ENCODE measurements around the gene NSD2. TPM values are rescaled to one million over a fixed set of nuclear protein-coding genes. Genes with fewer than 3 reads are reported as not detected.
A peak's percentile ranks its signal among the peaks of the same experiment; 100 is the strongest.

Gene NSD2
- total RNA-seq, 4 donors from 2014 or later, result 56.0 to 255 (median 98.9) TPM

- Histone ChIP-seq H3K36me3 (peaks cover 0 to 13% (median 0%) of the 10 kb centered on the region in 3 donors), H3K27me3 (no peaks in the 10 kb centered on the region), H3K4me1 (peaks cover 0 to 14% (median 7%) of the 10 kb centered on the region in 4 donors), H3K27ac (no peak overlapping the region), H3K9me3 (no peaks in the 10 kb centered on the region), H3K4me3 (no peak overlapping the region)
- TF ChIP-seq POLR2A (IDR thresholded peaks at IDR 0.05), result no peak
- TF ChIP-seq CTCF (IDR thresholded peaks at IDR 0.05), result no peak
- DNase-seq, result no peak
Measured at GRCh38 chr4:2006367-2006766, 135.2 kb downstream of the NSD2 start.

GRCh38 chr4:2006956-2007653 lies 135.9 kb downstream of the NSD2 start:
- DNase-seq, result no peak
- no peaks in the 10 kb centered on the region for H3K9me3 ChIP-seq
- no peak for TF ChIP-seq CTCF (IDR thresholded peaks at IDR 0.05)
- no peak for TF ChIP-seq POLR2A (IDR thresholded peaks at IDR 0.05)
- peak overlapping the region in 2 of 4 donors; percentile 93 to 94 for H3K4me3 ChIP-seq
- H3K4me1 ChIP-seq, result peaks cover 0 to 14% (median 7%) of the 10 kb centered on the region in 4 donors
- peaks cover 0 to 13% (median 0%) of the 10 kb centered on the region in 3 donors for H3K36me3 ChIP-seq
- H3K27me3 ChIP-seq, result no peaks in the 10 kb centered on the region
- H3K27ac ChIP-seq, result no peak overlapping the region

DNA sequence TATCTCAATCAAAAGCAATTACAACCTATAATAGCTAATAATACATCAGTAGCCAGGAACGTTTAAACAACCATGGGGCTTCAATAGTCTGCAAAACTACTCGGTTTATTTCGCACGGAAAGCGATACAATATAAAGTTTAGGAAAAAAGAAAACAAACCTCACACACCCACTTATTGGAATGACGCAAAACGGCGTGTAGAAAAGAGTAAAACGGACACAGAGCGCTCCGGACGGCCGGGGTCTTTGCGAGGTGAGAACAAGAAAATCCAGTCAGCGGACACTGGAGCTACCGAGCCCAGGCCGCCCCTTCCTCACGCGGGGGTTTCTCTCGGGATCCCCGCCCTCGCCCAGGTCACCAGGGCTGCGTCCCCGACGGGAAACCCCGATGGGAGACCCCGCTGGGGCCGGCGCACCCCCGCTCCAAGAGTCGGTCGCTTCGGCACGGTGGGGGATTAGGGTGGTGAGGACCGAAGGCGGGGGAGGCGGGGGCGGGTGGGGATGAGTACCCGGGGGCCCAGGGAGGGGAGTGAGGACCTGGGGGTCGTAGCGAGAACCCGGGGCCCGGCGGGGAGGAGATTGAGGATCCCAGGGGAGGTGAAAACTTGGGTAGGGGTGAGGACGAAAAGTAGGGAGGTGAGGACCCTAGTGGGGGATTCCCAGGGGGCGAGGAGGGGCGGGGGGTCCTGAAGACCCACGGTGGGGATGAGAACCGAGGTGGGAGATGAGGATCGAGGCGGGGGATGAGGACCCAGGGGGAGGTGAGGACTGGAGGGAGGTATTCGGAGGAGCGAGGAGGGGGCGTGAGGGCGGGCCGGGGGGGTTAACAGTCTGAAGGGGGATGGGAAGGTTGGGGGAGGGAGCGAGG lies 136.8 kb downstream of the NSD2 start:
- Histone ChIP-seq H3K36me3 (peaks cover 0 to 11% (median 0%) of the 10 kb centered on the region in 3 donors), H3K4me3 (peak overlapping the region; percentile 64 to 94 (median 92)), H3K27ac (peak overlapping the region; percentile 91 to 97 (median 94)), H3K4me1 (peaks cover 0 to 14% (median 7%) of the 10 kb centered on the region in 4 donors), H3K9me3 (no peaks in the 10 kb centered on the region), H3K27me3 (no peaks in the 10 kb centered on the region)
- no peak for TF ChIP-seq CTCF (IDR thresholded peaks at IDR 0.05)
- no peak for TF ChIP-seq POLR2A (IDR thresholded peaks at IDR 0.05)
- DNase-seq, result no peak

DNA sequence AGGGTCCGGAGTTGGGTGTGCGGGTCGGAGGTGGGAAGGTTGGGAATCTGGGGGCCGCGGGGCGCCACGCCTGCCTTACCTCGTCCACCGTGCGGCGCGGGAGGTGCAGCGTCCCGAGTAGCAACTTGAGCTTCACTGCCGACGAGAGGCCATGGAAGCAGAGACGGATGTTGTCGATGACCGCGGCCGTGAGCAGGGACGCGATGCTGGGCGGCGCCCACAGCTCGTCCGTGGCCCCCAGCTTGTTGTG lies 137.4 kb downstream of the NSD2 start:
- no peaks in the 10 kb centered on the region for H3K27me3 ChIP-seq
- no peak for TF ChIP-seq POLR2A (IDR thresholded peaks at IDR 0.05)
- peak overlapping the region; percentile 91 to 97 (median 94) for H3K27ac ChIP-seq
- peaks cover 0 to 14% (median 7%) of the 10 kb centered on the region in 4 donors for H3K4me1 ChIP-seq
- H3K36me3 ChIP-seq, result peaks cover 0 to 5% (median 0%) of the 10 kb centered on the region in 3 donors
- H3K9me3 ChIP-seq, result no peaks in the 10 kb centered on the region
- H3K4me3 ChIP-seq, result peak overlapping the region; percentile 64 to 94 (median 92)
- DNase-seq, result no peak

GRCh38 chr4:2008921-2009650 lies 137.9 kb downstream of the NSD2 start, which contains the start of gene NELFA:
Gene NELFA (minus strand): TSS chr4:2008974. CDS start chr4:2008959, 15 bp downstream.
- Histone ChIP-seq H3K36me3 (peaks cover 0 to under 1% (median 0%) of the 10 kb centered on the region in 3 donors), H3K27ac (peak within 1 kb of the TSS; percentile 91 to 97 (median 94)), H3K27me3 (no peaks in the 10 kb centered on the region), H3K9me3 (no peaks in the 10 kb centered on the region), H3K4me3 (peak within 1 kb of the TSS; percentile 64 to 94 (median 92)), H3K4me1 (peaks cover 0 to 14% (median 7%) of the 10 kb centered on the region in 4 donors)
- TF ChIP-seq CTCF (IDR thresholded peaks at IDR 0.05), result peak; percentile 31 to 88 (median 52)
- TF ChIP-seq POLR2A (IDR thresholded peaks at IDR 0.05), result peak; percentile 79 to 92
- DNase-seq, result peak; percentile 97 to 99 (median 98)

All from Peyer's patch (tissue), 4 donors.